Ramos (cell line): ENCODE data around the gene HOTAIR.

ENCODE experiments used
- in situ Hi-C: fragments of 300-500 bp; cut with MboI; formaldehyde crosslinking; loops from one replicate; pipeline ENCODE4 v1.14.3; 2022; ENCODE audit warnings: low sequenced_read_pairs; ENCODE audit not compliant: unreplicated experiment

Gene HOTAIR

DNA sequence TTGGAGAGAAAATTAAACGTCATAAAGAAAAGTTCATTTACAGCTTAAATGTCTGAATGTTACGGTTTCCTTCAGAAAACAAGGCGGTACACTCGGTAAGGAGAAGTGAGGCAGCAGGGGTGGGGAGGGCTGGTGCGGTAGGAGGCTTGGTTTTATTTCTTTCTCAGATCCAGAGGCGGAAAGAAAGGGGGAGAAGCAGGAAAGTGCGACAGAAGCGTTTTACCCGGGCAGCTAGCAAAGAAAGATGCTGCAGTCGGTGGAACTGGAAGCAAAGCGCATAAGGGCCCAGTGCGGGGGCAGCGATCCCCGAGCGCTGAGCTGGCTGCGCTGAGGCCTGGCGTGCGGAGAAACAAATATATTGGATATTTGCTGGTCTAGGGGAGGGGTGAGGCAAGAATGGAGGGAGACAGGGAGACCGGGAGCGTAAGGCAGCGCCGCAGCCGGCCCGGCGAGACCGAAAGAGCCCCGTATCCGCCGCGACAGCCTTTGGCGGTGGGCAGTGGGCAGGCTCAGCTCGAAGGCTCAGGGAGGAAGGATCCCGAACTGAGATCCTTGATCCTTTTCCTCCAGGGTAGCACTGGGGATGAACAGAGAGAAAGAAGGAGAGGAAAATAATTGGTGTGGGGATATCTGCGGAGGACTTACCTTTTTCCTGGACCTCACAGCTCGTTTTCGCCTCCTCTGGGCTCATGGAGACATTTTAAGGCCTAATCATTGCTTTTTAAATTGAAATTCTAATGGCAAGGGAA is 8.2 kb downstream of the HOTAIR start:
- in situ Hi-C loops, result no loop called here

GRCh38 chr12:53966085-53966384 is 8.7 kb downstream of the HOTAIR start:
- in situ Hi-C loops, result no loop called here

DNA sequence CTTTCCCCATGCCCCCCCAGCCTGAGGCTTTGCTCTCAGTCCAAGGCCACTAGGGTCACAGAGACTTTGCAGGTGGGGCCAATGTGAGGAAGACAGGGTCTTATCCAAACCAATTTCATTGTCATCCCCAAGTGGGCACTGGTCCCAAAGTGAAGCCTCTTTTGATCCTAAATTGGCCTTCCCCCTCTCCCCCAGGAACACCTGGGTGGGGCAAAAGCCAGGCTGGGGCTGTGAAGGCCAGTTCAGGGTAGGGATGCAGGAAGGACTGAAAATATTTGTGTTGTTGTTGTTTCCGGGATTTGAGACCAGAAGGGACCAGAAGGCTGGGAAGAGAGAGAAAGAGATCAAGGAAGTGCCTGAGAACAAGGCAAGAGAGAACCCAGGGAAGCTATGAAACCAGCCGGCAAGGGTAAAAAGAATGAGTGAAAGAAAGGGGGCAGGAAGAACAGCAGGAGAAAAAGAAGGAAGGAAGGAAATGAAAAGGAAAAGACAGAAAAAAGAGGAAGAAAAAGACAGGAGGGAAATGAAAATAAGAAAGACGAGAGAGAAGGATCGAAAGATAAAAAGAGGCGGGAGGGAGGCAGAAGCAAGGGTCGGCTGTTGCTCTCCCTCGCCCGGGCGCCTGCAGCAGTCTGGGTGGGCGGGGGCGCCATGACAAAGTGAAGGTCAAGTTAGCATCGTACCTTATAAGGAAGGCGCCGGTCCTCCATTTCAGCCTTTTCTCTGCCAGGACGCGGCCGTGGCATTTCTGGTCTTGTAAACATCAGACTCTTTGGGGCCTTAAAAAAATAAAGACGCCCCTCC is 9.3 kb downstream of the HOTAIR start:
- in situ Hi-C loops, result no loop called here

- in situ Hi-C loops, result no loop called here
Measured at GRCh38 chr12:53964315-53964713, 10.4 kb downstream of the HOTAIR start.

DNA sequence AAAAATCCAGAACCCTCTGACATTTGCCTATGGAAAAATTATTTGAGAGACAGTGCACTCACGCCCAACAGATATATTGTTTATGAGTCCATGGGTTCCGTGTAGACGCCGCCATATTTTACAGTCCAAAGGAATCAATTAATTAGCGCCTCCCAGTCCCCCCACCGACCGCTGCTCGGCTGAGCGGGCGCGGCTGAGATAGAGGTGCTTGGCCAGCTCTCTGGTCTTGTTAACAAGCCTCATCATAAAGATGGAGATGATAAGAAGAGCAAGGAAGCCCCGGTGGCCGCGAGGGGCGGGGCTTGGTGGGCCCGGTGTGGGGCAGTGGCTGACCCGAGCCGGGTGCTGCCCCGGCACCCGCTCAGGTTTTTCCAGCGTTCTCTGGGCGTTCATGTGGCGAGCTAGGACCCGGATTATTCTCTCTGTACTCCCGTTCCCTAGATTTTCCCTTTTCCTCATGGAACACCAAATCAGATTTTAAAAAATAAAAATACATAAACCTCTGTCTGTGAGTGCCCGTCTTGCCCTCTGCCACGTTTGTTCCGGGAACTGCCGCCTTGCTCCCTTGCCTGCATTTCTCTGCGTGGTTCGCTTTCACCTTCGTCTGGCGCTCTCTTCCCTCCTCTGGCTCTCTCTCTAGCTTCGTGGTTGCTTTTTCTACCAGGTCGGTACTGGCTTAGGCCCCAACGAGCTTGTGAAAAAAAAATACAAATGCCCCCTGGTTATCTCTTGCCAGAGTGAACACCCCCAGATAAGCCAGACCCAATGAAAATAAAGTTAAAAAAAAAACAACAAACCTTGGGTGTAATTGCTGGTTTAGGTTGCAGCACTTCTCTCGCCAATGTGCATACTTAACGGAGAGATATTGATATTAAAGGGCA is 11.1 kb downstream of the HOTAIR start:
- in situ Hi-C loops, result no loop called here

DNA sequence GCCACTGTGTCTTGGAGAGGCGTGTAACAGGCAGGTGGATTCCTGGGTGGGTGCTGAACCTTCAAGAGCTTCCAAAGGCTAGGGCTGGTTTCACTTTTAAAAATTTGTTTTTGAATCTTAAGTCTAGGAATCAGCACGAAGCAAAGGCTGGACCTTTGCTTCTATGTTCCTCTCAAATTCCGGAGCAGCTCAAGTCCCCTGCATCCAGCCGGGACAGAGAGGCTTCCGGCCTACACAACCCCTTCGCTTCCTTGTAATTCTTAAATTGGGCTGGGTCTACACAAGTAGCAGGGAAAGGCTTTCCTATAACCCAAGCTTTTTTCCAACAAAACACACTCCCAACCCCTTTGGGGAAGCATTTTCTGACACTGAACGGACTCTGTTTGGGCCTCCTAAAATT is 11.7 kb downstream of the HOTAIR start:
- in situ Hi-C loops, result no loop called here

DNA sequence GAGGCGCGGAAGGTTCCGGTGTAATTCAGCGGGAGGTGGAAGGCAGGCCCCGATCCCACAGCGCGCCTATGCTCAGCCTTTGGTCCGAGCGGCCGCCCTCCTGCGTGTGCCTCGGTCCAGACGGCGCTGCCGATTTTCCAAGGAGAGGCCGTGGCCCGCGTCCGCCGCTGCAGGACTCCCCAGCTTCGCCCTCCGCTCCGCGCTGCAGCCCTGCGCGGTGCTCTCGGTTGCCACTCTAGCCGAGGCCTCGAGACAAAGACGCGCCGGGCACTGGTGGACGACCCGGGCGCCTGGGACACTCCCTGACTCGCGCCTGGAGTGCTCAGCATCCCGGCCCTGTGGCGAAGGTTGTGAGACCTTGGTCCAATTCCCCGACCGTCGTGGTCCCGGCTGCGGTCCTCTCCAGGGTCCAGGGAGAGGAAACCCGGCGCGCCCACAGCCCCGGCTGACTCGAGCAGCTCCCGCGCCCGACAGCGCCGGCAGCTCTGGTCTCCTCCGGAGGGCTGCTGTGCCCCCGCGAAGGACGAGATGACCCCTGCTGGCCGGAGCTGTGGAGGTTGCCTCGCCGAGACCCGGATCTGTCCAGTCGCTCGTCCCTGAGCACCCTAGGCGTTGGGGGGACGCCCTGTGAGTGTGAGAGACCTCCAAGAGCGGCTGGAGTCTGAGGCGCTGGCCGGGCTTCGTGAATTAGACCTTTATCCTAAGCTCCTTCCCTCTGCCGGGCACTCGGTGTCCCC is 13.6 kb downstream of the HOTAIR start:
- in situ Hi-C loops, result no loop called here

DNA sequence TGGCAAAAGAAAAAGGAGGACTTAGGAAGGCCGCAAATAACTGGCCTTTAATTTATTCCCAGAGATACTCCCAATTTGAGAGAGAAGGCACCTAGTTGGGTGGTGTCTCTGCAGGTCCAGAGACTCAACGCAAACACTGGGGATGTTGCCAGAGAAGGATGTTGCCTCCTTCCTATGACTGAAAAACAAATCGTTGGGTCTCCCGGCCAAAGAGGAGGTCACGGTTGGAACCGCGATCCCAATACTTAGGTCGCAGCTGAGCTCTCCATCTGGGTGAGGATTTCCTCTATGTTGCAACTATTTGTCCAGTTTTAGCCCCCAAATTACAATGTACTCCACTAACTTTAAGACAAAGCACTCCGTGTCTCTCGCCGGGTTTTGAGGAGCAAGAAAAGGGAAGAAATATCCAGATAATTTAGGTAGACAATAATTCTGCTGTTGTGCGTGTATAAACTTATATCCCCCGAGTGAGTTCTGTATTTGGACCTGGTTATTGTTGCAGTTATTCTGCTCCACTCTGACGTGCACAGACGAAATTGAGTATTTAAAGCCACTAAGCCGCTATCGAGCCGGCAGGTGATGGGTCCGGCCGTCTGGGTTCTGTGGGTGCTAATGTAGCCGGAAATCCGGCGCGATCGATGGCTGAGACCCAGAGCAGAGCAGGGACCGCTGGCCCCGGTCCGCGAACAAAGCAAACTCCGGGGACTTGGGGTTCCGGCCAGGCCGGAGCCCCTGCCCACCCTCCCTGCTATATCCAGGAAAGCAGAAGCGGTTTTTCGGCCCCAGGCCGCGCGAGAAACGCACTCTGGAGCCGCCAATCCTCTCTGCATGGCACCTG is 14.3 kb downstream of the HOTAIR start:
- in situ Hi-C loops, result no loop called here

- in situ Hi-C loops, result no loop called here
Measured at GRCh38 chr12:53959314-53959713, 15.4 kb downstream of the HOTAIR start.

- in situ Hi-C loops, result no loop called here
Measured at GRCh38 chr12:53958128-53958527, 16.6 kb downstream of the HOTAIR start.

DNA sequence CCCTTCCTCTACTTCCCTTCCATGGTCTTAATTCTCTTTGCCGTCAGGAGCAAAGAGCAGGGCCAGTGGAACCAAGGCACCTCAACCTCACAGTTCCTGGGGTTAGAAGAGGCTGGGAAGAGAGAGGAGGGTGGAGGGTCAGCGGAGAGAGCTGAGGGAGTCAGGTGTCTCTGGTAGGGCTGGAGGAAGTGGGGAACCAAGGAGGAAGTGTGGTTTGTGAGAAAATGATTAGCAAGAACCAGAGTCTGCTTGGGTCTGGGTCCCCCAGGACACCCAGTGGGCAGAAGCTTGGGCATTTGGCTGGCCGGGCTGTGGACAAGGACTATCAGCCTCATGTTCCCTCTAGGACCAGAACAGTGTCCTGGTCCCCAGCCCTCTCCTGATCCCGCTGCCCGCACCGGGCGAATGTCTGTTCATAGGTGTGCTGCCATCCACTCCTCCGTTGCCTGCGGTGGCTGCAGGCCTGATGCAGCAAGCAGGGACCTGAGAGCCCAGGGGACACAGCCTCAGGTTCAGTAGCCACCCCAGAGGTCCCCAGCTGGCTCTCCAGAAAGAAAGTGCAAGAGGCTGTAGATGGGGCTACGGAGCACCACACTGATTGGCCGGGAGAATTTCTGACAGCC is 17.7 kb downstream of the HOTAIR start:
- in situ Hi-C loops, result no loop called here

- in situ Hi-C loops, result no loop called here
Measured at GRCh38 chr12:53956251-53956887, 18.4 kb downstream of the HOTAIR start.

- in situ Hi-C loops, result no loop called here
Measured at GRCh38 chr12:53955776-53956250, 18.9 kb downstream of the HOTAIR start.

DNA sequence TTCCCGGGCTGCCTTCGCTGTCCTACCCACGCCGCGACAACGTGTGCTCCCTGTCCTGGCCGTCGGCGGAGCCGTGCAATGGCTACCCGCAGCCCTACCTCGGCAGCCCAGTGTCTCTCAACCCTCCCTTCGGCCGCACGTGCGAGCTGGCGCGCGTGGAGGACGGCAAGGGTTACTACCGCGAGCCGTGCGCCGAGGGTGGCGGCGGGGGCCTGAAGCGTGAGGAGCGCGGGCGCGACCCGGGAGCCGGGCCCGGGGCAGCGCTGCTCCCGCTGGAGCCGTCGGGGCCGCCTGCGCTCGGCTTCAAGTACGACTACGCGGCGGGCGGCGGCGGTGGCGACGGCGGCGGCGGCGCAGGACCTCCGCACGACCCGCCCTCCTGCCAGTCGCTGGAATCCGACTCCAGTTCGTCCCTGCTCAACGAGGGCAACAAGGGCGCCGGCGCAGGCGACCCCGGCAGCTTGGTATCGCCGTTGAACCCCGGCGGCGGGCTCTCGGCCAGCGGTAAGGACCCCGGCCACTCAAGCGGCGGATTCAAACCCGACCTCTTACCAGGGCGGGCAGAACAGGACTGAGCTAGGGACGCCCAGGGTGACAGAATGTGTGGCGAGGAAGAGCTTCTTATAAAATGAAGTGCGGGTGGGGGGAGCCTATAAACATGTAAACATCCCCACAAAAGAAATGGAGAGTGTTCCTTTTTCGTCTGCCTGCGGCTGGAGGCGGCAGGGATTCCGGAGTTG is 19.5 kb downstream of the HOTAIR start:
- in situ Hi-C loops, result no loop called here

GRCh38 chr12:53954694-53955035 is 20.1 kb downstream of the HOTAIR start, which contains the start of gene HOXC12:
TSS of gene HOXC12 (plus strand) at chr12:53954903. CDS start at chr12:53954930, 27 bp downstream.
- in situ Hi-C loops, result no loop called here

- in situ Hi-C loops, result no loop called here
Measured at GRCh38 chr12:53953831-53954693, 20.7 kb downstream of the HOTAIR start.
